Measurements from ENCODE around the gene MAPRE2. TPM values are rescaled to one million over a fixed set of nuclear protein-coding genes. Genes with fewer than 3 reads are reported as not detected.

The MAPRE2 gene
- total and polyA plus RNA-seq, 2 of the 13 experiments (the other 11 are each of a cell fraction or from before 2014, with no cell fraction given), result 34.5 to 67.9 TPM

DNA sequence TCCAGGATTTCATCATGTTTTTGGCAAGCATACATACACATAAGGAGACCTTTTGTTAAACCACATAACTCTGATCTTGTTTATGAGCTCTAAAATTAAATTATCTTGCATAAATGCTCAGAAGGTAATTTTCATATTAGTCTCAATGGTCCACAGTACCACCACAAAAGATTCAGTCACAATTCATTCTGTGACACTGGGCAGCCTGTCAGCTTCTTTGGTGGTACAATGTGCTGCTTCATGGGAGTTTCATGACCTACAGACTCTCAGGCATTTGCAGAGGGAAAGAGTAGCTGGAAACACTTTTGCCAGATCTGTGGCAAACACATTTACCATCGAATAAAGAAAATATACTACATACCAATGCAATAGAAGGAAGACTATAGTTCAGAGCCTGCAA, 148.3 kb downstream of the MAPRE2 start:
- Histone ChIP-seq H3K27me3 (ENCODE audit: control insufficient read depth in 1 of 2, insufficient read depth in 2 of 2, low read length in 2 of 2) (0 out of 5 replicates have a peak, but pooled peaks cover 0 to 3% of the 10 kb centered on the region in 2 experiments), H2AFZ (ENCODE audit: low read length) (no peak overlapping the region), H3K9ac (ENCODE audit: insufficient read depth, low read depth, low read length) (no peak overlapping the region), H3K27ac (ENCODE audit: extremely low read length, insufficient read depth, low read length) (no peak overlapping the region), H3K4me3 (replicated peaks in 1 of 3; ENCODE audit: insufficient read depth in 1 of 3, low read depth in 2 of 3, low read length in 3 of 3) (no peak overlapping the region), H3K4me1 (ENCODE audit: insufficient read depth, low read length) (peaks cover 10% of the 10 kb centered on the region; the same call in 1 of the 2 replicates), H3K36me3 (replicated peaks in 1 of 2; ENCODE audit: control insufficient read depth in 1 of 2, insufficient read depth in 2 of 2, low read length in 2 of 2) (no peaks in the 10 kb centered on the region), H3K79me2 (ENCODE audit: insufficient read depth, low read length) (no peaks in the 10 kb centered on the region), H3K9me3 (ENCODE audit: low read length) (no peaks in the 10 kb centered on the region), H4K20me1 (ENCODE audit: insufficient read depth, low read length) (no peaks in the 10 kb centered on the region), H3K4me2 (ENCODE audit: low read depth, low read length) (no peak overlapping the region)
- no peak for TF ChIP-seq ZFP36L1 (CRISPR knock-in tag; IDR thresholded peaks at IDR 0.05)
- TF ChIP-seq SIN3A (IDR thresholded peaks at IDR 0.05; ENCODE audit: borderline replicate concordance, low read depth, low read length), result no peak
- no peak for TF ChIP-seq ZNF546 (CRISPR knock-in tag; conservative IDR thresholded peaks at IDR 0.05)
- TF ChIP-seq MTF2 (CRISPR knock-in tag; IDR thresholded peaks at IDR 0.05; ENCODE audit: borderline replicate concordance), result no peak
- TF ChIP-seq GPN1 (CRISPR knock-in tag; IDR thresholded peaks at IDR 0.05; ENCODE audit: borderline replicate concordance), result no peak
- TF ChIP-seq, protein P1, sequence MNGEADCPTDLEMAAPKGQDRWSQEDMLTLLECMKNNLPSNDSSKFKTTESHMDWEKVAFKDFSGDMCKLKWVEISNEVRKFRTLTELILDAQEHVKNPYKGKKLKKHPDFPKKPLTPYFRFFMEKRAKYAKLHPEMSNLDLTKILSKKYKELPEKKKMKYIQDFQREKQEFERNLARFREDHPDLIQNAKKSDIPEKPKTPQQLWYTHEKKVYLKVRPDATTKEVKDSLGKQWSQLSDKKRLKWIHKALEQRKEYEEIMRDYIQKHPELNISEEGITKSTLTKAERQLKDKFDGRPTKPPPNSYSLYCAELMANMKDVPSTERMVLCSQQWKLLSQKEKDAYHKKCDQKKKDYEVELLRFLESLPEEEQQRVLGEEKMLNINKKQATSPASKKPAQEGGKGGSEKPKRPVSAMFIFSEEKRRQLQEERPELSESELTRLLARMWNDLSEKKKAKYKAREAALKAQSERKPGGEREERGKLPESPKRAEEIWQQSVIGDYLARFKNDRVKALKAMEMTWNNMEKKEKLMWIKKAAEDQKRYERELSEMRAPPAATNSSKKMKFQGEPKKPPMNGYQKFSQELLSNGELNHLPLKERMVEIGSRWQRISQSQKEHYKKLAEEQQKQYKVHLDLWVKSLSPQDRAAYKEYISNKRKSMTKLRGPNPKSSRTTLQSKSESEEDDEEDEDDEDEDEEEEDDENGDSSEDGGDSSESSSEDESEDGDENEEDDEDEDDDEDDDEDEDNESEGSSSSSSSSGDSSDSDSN (CRISPR knock-in tag; IDR thresholded peaks at IDR 0.05), result no peak
- no peak for TF ChIP-seq DR1 (CRISPR knock-in tag; IDR thresholded peaks at IDR 0.05)
- TF ChIP-seq SKIL (CRISPR knock-in tag; IDR thresholded peaks at IDR 0.05; ENCODE audit: borderline replicate concordance), result no peak
- TF ChIP-seq ZNF670 (CRISPR knock-in tag; IDR thresholded peaks at IDR 0.05; ENCODE audit: borderline replicate concordance), result no peak
- TF ChIP-seq, protein P2, sequence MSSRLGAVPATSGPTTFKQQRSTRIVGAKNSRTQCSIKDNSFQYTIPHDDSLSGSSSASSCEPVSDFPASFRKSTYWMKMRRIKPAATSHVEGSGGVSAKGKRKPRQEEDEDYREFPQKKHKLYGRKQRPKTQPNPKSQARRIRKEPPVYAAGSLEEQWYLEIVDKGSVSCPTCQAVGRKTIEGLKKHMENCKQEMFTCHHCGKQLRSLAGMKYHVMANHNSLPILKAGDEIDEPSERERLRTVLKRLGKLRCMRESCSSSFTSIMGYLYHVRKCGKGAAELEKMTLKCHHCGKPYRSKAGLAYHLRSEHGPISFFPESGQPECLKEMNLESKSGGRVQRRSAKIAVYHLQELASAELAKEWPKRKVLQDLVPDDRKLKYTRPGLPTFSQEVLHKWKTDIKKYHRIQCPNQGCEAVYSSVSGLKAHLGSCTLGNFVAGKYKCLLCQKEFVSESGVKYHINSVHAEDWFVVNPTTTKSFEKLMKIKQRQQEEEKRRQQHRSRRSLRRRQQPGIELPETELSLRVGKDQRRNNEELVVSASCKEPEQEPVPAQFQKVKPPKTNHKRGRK (CRISPR knock-in tag; IDR thresholded peaks at IDR 0.05), result no peak
- TF ChIP-seq ATF2 (CRISPR knock-in tag; IDR thresholded peaks at IDR 0.05), result no peak
- TF ChIP-seq ARHGAP35 (CRISPR knock-in tag; IDR thresholded peaks at IDR 0.05; ENCODE audit: borderline replicate concordance), result no peak
- TF ChIP-seq ZNF614 (CRISPR knock-in tag; IDR thresholded peaks at IDR 0.05; ENCODE audit: borderline replicate concordance), result no peak
- no peak for TF ChIP-seq ZNF607 (CRISPR knock-in tag; IDR thresholded peaks at IDR 0.05; ENCODE audit: borderline replicate concordance)
- no peak for FAIRE-seq
- no TSS peak for BruUV-seq (replicated peaks)
- 0% methylated on average over 1 of the region's 1 CpG for WGBS (ENCODE audit: low lambda C conversion rate)
- no peak for ATAC-seq
- DNase-seq (ENCODE audit: low spot score), result no peak
- ChIA-PET CTCF (ENCODE audit: low intra/inter-chr PET ratio, low total read pairs) (no interaction called here), POLR2A (no interaction called here)
- in situ Hi-C loops (cut with HindIII; ENCODE audit: extremely low pct_ligation_motif_present, low pct_unique_long_range_greater_than_20kb), result no loop called here
- intact Hi-C loops (cut with micrococcal nuclease; ENCODE audit: unreplicated experiment), result no loop called here

All from HepG2 (cell line).